CMK (cell line): Measurements from ENCODE around the gene ACSL3.
"Not testable (repeated sequence)": the region's sequence is repeated elsewhere in the genome, so short reads cannot be mapped to it uniquely, and the experiment has no call there.

Experiments
- DNase-seq: peaks from one replicate; pipeline ENCODE4 v3.0.0-alpha.2; 2010; ENCODE audit warnings: low read depth

Gene ACSL3

DNA sequence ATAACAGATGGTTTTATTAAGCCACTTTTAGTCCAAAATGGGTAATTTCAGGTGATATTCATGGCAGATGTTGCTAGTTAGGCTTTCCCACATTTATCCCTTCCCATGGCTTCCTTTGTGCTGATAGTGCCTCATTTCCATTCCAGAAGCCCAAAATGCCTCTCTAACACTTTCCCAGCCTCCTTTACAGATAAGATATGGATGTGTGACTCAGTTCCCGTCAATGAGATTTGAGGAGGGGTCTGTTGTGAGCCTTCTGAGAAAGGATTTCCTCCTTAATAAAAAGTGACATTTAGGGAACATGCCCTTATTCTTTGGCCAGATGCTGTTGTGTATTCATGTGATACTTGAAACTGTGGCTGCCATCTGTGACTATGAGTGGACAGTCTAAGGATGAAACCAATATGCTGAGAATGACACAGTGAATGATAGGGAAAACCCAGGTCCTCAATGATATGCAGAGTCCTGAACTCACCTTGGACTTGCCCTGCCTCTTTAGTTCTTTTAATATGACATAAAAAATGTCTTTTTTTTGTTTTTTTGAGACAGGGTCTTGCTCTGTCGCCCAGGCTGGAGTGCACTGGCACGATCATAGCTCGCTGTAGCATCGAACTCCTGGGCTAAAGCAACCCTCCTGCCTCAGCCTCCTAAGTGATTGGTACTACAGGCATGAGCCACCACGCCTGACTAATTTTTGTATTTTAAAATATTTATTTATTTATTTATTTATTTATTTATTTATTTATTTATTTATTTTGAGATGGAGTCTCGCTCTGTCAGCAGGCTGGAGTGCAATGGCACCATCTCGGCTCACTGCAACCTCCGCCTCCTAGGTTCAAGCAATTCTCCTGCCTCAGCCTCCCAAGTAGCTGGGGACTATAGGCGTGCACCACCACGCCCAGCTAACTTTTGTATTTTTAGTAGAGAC, 5.8 kb upstream of the ACSL3 start:
- DNase-seq: no peak

DNA sequence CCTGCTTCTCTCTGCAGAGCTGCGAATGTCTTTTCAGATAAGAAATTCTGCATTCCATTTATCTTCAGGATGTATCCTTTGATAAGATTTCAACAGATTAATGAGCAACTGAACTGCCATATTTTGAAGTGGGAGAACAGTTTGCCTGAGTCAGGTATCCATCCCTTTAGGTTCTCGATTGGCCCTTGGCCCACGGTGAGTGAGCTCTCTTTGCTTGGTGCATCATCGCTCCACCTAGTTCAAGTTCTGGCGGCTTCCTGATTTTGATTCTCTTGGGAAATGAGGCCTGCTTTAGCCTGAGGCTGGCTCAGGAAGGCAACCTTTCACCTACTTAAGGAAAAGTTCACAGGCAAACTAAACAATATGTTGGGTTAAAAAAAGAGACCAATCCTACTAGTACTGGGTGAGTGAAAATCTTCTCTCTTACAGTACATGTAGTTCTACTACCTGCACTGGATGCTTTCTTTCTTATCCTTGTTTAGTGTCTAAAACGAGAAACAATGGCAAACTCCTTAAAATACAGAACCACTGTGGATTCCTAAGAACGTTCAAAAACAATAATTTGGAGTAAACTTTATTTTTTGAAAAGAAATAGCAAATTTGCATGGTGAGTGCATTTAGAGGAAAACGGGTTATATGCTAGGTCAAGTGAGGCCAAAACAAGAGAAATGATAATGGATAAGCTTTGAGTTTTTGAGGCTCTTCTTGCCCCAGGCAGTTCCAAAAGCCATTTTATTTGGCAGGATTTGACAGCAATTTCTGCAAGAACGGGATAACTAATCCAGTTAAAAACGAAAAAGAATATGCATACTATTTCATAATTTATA, 837 bp upstream of the ACSL3 start:
- no peak for DNase-seq

DNA sequence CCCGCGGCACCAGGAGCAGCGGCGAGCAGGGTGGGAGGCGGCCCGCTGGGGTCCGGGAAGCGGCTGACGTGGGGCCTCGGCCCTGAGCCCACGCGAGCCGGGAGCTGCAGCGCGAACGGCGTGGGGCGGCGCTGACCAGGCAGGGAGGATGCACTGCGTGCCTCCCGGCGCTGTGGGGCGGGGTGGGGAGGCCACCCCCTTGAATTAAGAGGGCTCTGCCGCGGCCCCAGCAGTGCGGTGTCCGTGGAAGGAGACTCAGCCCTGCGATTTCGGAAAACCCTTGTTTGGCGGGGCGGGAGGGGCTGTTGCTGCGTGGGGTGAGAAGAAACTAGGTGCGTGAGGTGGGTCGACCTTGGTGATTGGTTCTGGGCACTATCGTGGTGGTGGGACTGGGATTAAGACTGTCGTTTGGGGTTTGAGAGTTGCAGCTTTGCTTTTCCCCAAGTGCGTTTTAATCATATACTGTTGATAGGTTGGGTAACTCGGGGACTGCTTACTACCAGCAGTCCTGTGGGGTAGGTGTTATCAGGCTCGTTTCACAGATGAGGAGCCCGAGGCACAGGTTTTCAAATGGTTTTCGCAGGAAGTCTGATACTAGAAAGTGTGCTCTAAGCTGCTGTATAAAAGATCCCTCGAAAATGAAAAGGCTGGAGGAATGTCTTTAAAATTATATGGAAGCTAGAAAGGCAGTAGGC, 722 bp downstream of the ACSL3 start:
- no peak for DNase-seq

DNA sequence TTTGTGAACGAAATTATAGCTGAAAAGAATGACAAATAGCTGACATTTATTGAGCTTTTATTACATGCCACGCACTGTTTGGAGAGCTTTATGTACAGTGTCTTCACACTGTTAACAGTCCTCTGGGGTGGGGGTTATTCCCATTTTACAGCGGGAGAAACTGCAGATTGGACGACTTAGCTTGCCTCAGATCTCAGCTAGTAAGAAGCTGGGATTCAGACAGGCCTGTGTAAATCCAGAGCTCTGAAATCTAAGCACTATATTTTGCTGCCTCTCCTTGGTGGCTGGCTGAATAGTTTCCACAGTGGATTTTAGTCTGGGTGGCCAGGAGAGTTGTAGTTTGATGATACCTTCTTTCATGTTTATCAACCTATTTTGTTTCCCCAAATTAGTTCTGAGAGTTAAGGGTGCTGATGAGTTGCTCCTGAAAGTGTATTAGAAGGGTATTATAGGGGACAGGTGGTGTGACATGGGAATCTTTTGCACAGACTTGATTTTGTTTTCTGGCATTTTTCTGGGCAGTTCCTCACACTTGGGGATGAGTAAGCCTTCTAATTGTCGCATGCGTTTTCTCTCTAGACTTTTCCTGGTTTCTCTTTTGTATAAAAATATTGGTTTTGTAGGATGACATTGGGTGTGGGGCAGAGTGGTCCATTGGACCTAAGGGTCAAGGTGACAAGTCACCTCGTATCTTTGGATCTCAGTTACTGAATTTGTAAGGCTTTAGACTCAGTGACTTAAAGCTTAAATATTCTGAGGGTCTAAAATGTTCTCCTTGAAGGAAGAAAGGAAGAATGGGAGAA, 1.5 kb downstream of the ACSL3 start:
- no peak for DNase-seq

DNA sequence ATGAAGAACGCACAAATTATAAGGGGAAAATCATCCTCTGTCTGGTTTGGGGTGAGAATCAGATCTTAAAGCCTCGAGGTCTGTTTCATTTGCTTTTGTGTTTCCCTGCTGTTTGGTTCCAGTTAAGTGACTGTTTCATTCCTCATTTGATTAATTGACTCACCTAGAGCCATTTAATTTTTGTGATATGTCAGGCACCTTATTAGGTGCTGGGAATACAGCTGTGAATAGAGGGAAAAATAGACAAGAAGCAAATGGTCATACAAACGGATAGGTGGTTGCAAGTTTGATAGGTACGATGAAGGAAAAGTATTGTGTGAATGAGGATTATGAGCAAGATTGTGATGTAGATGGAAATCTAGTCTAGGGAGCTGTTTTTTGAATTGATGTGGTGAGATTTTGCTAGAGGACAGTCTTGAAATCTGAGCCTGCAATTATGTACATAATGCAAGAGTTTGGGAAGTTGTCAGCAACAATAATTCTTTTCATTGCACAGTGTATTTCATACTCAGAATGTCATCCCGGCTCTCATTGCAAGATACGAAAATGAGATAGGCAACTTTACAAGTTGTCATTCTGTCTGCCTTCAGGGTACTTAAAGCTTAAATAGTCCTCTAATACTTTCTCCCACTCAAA, 2.2 kb downstream of the ACSL3 start:
- DNase-seq: no peak

DNA sequence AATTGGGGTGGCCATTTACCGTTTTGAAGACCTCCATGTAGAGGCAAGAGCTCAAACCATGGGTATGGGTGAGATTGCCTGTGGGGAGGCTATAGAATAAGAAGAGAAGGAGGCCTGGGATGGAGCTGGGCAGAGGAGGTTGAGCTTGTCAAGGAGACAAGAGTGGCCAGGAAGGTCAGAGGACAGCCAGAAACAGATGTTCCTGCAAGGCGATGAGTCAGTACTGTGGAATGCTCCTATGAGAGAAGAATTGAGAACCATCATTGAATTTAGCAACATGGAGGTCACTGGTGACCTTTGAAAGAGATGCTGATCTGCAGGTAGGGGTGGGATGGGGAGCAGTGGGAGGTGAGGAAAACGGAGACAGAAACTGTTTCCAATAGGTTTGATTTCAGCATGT, 3.5 kb downstream of the ACSL3 start:
- DNase-seq: no peak

DNA sequence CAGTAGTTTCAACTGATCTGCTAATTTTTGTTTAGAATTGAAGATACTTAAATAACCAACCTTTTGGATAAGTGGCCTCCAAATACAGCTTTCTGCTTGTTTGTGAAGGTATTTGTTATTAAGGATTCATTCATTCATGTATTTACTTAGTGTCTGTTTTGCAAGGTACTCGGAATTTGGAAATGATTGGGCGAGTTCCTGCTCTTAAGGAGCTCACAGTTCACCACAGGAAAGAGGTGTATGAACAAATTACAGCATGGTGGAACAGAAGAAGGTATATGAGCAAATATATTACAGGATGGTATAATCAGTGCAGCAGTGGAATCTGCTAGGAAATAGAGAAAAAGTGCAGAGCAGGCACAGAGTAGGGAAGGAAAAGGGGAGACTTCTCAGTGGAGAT, 4.5 kb downstream of the ACSL3 start:
- no peak for DNase-seq

DNA sequence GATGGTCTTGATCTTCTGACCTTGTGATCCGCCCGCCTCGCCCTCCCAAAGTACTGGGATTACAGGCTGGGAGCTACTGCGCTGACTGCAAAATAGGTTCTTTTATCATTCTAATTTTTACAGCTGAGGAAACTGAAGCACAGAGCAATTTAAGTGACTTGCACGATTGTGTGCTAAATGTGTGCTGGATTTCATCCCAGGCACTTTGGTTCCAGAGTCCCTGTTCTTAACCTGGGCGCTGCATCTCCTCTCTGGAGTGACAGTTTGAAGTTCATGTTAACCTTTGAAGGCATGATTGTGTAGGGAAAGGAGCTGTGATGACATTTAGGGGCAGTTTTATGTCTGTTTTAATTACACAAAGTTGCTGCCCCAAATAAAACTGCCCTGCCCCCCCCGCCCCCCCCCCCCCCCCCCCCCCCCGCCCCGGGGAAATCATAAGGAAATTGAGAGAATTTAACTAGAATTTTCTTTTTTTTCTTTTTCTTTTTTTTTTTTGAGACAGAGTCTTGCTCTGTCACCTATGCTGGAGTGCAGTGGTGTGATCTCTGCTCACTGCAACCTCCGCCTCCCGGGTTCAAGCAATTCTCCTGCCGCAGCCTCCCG, 5.6 kb downstream of the ACSL3 start:
- DNase-seq: no peak

DNA sequence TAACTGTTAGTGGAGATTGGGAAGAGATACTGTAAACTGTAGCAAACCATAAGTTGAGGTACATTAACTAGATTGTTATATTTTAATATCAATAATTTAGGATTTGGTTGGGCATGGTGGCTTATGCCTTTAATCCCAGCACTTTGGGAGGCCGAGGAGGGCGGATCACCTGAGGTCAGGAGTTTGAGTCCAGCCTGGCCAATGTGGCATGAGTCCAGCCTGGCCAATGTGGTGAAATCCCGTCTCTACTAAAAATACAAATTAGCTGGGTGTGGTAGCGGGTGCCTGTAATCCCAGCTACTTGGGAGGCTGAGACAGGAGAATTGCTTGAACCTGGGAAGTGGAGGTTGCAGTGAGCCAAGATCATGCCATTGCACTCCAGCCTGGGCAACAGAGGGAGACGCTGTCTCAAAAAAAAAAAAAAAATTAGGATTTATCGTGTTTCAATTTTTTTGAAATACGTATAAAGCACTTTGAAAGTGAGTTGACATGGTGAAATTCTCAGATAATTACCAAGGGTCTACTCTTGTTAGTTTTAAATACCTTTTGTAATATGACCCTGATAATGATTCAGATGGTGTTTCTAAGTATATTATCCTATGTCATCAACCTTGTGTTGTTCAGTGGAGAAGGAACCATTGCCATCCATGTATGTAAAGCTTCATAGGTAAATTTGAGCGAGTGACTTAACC, 7.9 kb downstream of the ACSL3 start:
- DNase-seq: not testable (repeated sequence)

DNA sequence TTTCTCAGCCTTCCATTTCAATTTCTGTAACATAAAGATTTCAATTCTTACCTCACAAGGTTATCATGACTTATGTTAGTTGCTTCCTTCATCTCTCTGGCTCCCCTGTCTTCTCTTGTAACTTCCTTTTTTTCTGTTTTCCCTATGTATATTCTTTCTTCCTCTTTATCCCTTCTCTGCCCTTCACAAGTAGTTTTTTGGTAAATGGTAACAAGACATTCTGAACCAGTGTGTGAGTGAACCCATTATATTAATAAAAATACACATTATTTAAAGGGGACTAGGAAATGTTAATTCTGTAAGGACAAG, 8.4 kb downstream of the ACSL3 start:
- no peak for DNase-seq

DNA sequence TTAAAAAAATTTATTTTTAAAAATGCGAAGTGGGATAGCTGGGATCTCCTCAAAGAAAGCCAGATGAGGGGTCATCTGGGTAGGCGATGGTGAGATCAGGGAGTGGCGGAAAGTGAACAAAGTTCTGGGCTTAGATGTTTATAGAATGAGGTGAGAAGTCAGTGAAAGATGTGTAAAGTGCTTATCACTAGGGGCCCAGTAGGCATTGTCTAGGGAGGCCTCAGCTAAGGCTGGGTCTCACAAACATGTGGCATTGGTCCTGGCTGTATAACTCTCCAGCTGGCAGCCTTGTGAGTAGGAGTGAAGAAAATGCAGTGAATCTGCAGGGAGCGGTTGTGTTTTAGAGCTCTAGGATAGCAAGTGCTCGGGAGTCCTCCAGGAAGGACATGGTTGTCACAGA, 10.5 kb downstream of the ACSL3 start:
- no peak for DNase-seq

DNA sequence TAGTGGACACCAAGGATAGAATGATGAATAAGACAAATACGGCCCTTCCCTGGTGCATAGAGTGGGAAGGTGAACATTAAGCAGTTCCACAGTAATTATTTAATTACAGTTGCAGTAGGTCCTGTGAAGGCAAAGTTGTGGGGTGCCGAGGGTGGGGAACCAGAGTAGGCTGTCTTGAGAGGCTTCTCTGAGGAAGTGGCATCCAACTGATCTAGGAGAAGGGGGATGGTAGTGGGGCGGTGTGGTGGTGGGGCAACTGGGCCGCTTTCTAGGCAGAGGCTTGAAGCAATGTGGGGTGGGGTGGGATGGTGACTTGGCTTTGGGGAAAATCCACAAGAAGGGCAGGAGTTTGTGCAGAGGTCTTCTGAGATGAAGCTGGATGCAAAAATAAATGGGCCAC, 11.7 kb downstream of the ACSL3 start:
- DNase-seq: no peak

DNA sequence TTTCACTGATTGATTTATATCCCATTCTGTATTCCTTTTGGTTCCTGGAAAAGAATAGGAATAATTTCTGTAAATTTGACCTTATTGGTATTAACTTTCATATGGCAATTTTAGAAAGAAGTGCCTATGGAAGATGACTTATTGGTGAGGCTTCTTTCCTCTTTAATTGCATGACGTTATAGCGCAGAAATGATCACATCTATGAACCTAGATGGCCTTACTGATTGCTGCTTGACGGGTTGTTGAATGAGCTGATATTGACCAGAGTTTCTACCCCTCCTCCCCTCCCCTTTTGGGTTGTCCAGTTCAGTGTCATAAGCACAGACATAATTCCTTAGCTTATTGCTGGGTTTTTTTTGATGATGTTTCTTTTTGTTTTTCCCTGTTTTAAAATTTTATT, 14.6 kb downstream of the ACSL3 start:
- DNase-seq: no peak

DNA sequence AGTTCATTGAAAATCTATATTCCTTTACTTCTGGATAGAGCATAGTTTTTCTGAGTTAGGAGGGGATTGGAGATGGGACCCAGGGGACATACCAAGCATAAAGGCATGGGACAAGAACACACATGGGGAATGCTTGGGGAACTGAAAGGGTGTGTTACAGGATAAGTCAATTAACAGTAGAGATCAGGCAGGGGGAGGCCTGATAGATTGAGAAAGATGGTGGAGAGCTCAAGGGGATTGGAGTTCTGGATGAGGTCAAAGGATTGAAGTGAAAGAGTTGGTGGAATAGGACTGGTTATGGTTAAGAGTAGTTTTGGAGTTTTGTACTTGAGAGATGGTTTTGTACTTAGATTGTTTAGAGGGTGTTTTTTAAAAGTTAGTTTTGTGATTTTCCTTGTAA, 16.1 kb downstream of the ACSL3 start:
- DNase-seq: no peak

DNA sequence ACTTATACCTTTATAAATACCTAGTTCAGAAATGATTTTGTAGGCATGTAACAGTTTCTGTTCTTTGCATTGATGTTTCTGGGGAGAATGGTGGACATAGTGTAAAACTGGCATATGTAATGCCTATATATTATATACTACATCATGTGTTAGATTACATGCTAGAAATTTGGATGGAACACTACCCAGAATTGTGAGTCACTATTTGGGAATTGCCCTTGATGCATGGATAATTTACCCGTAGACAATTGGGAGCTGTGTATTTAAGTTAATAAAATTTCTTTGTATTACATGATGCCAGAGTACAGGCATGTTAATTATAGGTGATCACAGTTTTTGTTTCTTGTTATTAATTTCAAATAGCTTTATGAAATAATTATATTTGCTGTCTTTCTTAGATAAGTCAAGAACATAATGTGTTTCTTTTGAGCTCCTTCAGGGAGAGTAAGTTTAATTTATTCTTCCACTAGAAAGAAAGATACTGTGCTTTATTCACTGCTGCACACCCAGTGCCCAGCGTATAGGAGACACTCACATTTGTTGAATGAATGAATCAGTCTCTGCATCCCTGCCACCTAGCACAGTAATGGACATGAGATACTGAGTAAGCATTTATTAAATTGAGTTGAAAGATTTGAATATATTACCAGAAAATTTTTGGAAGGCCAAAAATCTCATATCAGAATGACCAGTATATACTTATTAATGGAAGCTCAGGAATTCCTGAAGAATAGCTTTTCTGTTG, 16.9 kb downstream of the ACSL3 start:
- no peak for DNase-seq

DNA sequence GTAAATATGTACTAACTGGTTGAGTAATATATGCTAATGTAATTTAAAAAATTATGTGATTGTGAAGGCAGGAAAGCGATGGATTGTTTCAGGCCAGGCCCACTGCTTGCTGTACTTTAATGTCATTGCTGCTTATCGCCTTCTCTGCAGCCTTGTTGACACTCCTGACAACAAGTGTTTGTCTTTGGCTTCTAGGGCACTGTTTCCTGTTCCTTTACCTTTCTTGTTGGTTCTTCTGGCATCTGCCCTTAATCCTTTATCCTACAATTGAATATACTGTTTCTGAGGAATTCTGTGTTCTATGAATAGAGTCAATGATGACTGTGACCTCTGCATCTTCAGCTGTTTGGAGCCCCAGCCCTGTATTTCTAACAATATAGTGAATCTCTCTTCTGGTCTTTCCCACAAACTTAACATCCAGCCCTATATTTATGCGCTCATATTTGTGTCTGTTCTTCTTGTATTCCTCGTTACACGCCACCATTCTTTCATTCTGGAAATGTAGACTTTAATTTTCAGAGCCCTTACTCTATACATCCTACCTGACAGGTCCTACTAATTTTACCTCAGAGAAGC, 17.6 kb downstream of the ACSL3 start:
- DNase-seq: no peak

DNA sequence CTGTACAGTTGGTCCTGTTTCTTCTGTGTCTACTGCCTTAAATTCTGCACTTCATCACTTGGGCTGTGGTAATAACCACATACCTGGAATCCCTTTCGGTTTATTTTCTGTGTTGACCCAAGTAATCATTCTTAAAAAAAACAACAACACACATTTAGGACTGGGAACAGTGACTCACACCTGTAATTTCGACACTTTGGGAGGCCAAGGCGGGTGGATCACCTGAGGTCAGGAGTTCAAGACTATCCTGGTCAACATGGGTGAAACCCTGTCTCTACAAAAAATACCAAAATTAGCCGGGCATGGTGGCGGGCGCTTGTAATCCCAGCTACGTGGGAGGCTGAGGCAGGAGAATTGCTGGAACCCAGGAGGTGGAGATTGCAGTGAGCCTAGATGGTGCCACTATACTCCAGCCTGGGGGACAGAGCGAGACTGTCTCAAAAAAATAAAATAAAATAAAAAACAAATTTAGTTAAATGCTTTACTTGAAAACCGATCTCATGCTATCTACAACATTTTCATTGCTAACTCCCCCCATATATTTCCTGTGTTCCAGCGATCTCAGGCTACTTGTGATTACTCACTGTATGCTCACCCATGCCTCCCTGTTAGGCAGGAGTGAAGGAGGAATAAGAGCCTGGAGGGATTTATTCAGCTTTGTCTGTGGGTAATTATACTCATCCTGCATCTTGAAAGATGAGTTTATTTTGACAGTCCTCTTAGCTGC, 18.2 kb downstream of the ACSL3 start:
- DNase-seq: no peak

DNA sequence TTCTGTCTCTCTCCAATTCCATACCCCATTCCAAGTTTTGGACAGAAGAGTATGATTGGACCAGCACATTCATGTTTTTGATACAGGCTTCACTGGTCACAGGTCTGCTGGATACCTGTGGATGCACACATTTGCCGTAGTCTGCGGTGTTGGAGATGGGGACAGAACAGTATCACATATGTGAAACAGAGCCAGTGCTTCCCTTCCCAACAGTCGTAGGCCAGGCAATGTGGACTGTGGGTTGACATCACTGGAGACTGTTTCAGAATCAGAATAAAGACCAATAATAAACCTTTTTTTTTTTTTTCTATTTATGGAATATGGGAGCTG, 18.7 kb downstream of the ACSL3 start:
- DNase-seq: no peak

DNA sequence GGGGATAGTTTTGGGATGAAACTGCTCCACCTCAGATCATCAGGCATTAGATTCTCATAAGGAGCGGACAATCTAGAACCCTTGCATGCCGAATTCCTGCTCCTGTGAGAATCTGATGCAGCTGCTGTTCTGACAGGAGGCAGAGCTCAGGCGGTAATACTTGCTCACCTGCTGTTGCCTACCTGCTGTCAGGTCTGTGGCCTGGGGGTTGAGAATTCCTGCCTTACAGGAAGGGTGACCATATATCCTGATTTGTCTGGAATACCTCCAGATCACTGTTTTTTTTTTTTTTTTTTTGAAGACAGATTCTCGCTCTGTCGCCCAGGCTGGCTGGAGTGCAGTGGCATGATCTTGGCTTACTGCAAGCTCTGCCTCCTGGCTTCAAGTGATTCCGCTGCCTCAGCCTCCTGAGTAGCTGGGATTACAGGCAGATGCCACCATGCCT, 21.7 kb downstream of the ACSL3 start:
- DNase-seq: no peak
